UCSD-AML1 (cell line): ENCODE results near the gene OR11H12.
"Not testable (repeated sequence)": the region's sequence is repeated elsewhere in the genome, so short reads cannot be mapped to it uniquely, and the experiment has no call there.

Experiments
- DNase-seq: peaks from one replicate; lab custom pipeline; 2025; ENCODE audit not compliant: unreplicated experiment; lab: John Stamatoyannopoulos, UW

OR11H12 gene

GRCh38 chr14:18600817-18601216 is at the start of gene OR11H12:
Gene OR11H12 (plus strand): TSS chr14:18601117. CDS start chr14:18601117, 0 bp downstream.
- DNase-seq = not testable (repeated sequence)

- not testable (repeated sequence) for DNase-seq
These were observed 18.0 kb upstream of the OR11H12 start for GRCh38 chr14:18582908-18583307.

GRCh38 chr14:18626610-18627213 is 25.8 kb downstream of the OR11H12 start:
- DNase-seq = not testable (repeated sequence)

- DNase-seq = not testable (repeated sequence)
These were observed 35.1 kb downstream of the OR11H12 start for GRCh38 chr14:18636066-18636465.

- not testable (repeated sequence) for DNase-seq
These were observed 37.1 kb downstream of the OR11H12 start for GRCh38 chr14:18638032-18638431.

- DNase-seq = not testable (repeated sequence)
These were observed 37.9 kb downstream of the OR11H12 start for GRCh38 chr14:18638785-18639184.

GRCh38 chr14:18646075-18646730 is 45.3 kb downstream of the OR11H12 start:
- DNase-seq = not testable (repeated sequence)
